D721Med (cell line): ENCODE measurements around the gene TSPAN32.

Experiments used
- DNase-seq: peaks from one replicate; pipeline ENCODE4 v3.0.0; 2011; ENCODE audit warnings: low spot score; ENCODE audit not compliant: insufficient read length
- FAIRE-seq: peaks from 2 replicates; lab custom pipeline; 2011; peaks lifted over from hg19 to GRCh38; lab: Jason Lieb, UNC
- TF ChIP-seq, protein P1 (sequence below): IDR thresholded peaks from 2 replicates; pipeline ENCODE4 v1.5.1; 2012; ENCODE audit warnings: mild to moderate bottlenecking, control low read depth; ENCODE audit not compliant: insufficient read depth; ENCODE audit errors: missing control alignments

Gene TSPAN32

DNA sequence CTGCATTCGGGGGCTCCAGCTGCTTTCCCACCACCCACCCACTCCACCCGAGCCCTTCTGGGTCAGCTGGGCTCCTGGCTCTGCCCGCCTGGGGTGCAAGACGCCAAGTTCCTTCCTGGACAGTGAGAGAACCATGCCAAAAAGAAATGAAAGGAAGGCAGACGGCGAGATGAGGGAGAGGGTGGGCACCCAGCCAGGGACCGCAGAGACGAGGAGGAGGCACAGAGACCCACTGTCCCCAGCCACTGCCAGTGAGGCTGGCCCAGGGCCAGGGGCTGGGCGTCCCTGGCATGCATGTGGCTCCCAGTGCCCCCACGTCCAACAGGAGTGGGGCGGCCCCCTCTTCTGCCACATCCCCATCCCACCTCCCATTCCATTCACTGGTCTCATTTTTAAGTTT is 64.5 kb downstream of the TSPAN32 start:
- no peak for FAIRE-seq
- TF ChIP-seq, protein P1, sequence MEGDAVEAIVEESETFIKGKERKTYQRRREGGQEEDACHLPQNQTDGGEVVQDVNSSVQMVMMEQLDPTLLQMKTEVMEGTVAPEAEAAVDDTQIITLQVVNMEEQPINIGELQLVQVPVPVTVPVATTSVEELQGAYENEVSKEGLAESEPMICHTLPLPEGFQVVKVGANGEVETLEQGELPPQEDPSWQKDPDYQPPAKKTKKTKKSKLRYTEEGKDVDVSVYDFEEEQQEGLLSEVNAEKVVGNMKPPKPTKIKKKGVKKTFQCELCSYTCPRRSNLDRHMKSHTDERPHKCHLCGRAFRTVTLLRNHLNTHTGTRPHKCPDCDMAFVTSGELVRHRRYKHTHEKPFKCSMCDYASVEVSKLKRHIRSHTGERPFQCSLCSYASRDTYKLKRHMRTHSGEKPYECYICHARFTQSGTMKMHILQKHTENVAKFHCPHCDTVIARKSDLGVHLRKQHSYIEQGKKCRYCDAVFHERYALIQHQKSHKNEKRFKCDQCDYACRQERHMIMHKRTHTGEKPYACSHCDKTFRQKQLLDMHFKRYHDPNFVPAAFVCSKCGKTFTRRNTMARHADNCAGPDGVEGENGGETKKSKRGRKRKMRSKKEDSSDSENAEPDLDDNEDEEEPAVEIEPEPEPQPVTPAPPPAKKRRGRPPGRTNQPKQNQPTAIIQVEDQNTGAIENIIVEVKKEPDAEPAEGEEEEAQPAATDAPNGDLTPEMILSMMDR = no peak
- DNase-seq = no peak

- no peak for FAIRE-seq
- no peak for DNase-seq
- TF ChIP-seq, protein P1 = no peak
These were observed 64.9 kb downstream of the TSPAN32 start for GRCh38 chr11:2366733-2367132.

DNA sequence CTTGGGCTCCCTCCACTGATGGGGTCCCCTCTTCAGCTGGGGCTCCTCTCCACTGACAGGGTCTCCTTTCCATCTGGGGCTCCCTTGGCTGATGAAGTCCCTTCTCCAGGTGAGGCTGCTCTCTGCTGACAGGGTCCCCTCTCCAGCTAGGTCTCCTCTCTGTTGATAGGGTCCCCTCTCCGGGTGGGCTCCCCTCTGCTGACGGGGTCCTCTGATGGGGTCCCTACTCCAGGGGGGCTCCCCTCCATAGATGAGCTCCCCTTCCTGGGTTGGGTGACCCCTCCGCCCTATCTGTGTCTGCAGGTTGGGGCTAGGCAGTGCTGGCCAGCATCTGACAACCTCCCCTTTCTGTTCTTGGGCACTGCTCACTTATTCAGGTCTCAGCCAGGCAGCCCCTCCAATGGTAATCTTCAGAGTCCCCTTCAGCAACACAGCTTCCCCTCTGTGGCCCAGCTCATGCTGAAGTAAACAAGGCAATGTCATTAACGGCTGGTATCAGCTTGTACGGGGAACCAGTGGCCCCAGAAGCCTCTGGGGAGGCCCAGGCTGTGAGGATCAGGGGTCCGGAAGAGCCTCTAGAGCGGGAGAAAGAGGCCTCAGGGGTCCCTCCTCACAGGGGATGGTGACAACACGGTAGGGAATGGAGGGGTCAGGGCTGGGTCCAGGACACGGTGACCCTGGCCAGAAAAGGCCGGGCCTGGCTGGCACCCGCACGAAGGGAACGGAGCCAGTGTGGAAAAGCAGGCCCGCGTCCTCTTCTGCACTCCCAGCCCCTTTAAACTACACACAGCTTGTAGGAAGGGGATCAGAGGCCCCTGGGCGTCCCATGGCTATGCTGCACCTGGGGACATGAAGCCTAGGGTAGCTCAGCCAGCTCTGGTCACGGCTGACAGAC is 65.7 kb downstream of the TSPAN32 start:
- TF ChIP-seq, protein P1 = no peak
- FAIRE-seq (no peak), DNase-seq (no peak)
